Coronary artery (tissue), 2 donors: ENCODE measurements around the gene PHYHIPL.

Source experiments
- DNase-seq: peaks from one replicate; pipeline ENCODE4 v3.0.0-alpha.2; 2017; ENCODE audit warnings: low spot score
- H3K27ac ChIP-seq, 2 donors: fragments of 200-600 bp; sonication (generic); one replicate each; pipeline ENCODE4 v1.5.1; 2016 to 2019
- H3K4me3 ChIP-seq: fragments of 200-600 bp; sonication (generic); 2 replicates; pipeline ENCODE4 v1.5.1; 2016; ENCODE audit warnings: mild to moderate bottlenecking, moderate library complexity
- CTCF ChIP-seq: fragments of 200-600 bp; sonication (generic); IDR thresholded peaks from one replicate; pipeline ENCODE4 v1.5.1; 2019; ENCODE audit warnings: antibody characterized with exemption

PHYHIPL gene

GRCh38 chr10:59284118-59284975 is 107.9 kb downstream of the PHYHIPL start:
- TF ChIP-seq CTCF, result no peak
- Histone ChIP-seq H3K27ac (no peak overlapping the region), H3K4me3 (no peak overlapping the region)
- no peak for DNase-seq

DNA sequence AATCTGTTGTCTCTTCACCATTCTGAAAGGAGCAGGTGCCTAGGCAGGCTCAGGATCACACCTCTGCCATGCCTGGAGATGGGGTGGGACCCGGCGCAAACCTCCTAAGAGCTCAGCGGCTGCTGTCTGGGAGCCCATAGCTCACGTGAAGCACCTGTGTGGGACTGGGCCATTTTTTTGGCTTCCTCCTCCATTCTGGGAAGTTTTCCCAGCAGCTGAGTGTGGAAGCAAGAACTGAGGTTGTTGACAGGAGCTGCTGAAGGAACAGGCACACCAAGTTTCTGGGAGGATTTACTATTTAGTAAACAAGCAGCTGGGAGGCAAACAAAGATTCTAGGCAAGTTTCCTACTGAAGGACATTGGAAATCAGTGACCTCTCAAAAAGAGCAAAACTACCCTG is 108.6 kb downstream of the PHYHIPL start:
- no peak for DNase-seq
- Histone ChIP-seq H3K27ac (no peak overlapping the region), H3K4me3 (no peak overlapping the region)
- no peak for TF ChIP-seq CTCF

DNA sequence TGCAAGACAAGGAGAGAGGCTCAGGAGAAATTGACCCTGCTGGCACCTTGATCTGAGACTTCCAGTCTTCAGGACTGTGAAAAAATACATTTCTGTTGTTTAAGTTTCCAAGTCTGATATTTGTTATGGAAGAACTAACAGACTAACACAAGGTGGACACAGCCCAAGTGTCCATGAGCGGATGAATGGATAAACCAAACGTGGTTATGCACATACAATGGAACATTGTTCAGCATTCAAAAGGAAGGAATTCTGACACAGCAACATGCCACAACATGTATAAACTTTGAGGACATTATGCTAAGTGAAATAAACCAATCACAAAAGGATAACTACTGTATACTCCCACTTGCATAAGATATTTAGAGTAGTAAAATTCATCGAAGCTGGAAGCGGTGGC is 109.4 kb downstream of the PHYHIPL start:
- TF ChIP-seq CTCF, result no peak
- Histone ChIP-seq H3K27ac (no peak overlapping the region), H3K4me3 (no peak overlapping the region)
- no peak for DNase-seq

DNA sequence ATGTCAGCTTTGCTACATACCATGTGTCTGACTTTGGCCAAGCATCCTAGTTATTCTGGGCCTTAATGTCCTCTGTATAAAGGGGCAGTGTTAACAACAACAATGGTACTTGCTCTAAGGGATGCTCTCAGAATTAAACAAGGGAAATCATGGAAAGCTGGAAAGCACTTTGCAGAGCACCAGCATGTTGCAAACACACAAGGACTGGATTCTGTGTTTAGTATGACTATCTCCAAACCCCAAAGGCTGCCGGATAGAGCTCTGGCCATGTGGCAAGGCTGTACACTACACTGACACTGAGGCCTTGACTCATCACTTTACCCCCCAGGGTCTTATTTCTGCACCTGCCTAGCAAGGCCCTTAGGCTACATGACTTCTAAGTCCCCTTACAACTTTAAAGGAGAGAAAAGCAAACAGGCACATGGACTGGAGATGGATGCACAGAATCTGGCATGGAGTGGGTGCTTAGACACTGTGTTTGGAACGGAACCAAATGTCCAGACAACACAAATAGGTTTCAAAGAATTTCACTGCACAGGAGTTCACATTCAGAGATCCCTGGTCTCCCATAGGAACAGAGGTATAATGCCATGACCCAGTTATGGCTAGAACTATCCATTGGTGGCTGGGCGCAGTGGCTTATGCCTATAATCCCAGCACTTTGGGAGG is 111.3 kb downstream of the PHYHIPL start:
- no peak for TF ChIP-seq CTCF
- Histone ChIP-seq H3K4me3 (no peak overlapping the region), H3K27ac (no peak overlapping the region)
- no peak for DNase-seq

DNA sequence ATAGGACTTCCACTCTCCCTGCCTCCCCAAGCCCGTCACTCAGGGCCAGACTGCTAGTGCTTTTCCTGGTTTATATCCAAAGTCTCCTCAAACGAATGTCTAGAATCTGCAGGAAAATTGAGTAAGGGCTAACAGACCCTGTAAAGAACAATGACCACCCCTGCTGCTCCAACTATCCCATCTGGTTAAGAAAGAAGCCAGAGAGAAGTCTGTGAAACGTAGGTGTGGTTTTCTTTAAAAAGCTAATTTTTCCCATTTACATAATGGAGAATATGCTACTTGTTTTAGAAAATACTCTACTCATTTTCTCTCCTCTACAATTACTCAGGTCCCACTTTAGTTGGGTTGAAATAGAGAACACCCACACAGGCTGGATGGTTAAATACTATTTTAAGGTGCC is 113.4 kb downstream of the PHYHIPL start:
- H3K27ac ChIP-seq, result no peak overlapping the region
- no peak for DNase-seq
- TF ChIP-seq CTCF, result no peak

DNA sequence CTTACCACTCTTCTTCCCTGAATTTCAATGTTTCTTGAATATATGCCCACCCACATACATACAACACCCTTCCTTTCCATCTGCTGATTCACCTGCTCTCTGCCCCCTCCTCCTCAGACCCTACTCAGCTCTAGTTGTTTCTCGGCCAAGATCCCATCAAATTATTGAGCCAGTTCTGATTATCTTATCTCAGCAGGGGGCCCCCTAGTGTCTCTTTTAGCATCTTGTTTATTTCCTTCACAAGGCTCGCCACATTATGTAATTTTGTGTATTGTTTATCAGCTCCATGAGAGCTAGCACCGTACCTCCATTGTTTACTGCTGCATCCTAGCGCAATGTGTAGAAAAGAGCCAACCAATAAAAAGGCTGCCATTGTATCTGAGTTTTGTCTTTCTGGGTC is 114.0 kb downstream of the PHYHIPL start:
- TF ChIP-seq CTCF, result no peak
- no peak overlapping the region for H3K27ac ChIP-seq
- DNase-seq, result no peak
- no peak overlapping the region for H3K4me3 ChIP-seq

More for the DNA sequence above, 113.4 kb downstream of the PHYHIPL start:
- no peak overlapping the region for H3K4me3 ChIP-seq
